ENCODE data around the gene PALD1.

The PALD1 gene

DNA sequence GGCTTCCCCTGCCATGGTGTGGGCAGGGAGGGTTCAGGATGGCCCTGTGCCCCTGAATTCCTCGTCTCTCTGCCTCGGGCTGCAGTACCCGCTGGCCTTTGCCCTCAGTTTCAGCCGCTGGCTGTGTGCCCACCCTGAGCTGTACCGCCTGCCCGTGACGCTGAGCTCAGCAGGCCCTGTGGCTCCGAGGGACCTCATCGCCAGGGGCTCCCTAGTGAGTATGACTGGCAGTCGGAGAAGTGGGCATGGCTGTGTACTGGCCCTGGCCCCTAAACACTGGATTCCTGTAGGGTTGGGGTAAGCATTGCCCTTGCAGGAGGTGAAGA, 59.6 kb downstream of the PALD1 start:
- no peak for DNase-seq

DNA sequence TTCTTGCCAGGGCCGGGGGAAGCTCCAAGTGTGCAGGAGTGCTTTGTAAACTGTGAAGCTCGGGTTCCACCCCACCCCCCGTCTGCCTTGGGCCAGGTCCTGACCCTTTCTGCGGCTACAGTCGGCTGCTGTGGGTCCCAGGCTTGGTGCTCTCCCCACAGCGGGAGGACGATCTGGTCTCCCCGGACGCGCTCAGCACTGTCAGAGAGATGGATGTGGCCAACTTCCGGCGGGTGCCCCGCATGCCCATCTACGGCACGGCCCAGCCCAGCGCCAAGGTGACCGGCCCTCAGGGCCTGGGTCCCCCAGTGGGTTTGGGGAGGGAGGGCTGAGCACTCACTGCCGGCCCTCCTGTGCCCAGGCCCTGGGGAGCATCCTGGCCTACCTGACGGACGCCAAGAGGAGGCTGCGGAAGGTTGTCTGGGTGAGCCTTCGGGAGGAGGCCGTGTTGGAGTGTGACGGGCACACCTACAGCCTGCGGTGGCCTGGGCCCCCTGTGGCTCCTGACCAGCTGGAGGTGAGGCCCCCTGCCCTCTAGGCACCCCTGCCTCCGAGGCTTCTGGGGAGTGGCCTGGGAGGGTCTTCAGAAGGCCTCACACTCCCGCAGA, 60.3 kb downstream of the PALD1 start:
- no peak for DNase-seq

DNA sequence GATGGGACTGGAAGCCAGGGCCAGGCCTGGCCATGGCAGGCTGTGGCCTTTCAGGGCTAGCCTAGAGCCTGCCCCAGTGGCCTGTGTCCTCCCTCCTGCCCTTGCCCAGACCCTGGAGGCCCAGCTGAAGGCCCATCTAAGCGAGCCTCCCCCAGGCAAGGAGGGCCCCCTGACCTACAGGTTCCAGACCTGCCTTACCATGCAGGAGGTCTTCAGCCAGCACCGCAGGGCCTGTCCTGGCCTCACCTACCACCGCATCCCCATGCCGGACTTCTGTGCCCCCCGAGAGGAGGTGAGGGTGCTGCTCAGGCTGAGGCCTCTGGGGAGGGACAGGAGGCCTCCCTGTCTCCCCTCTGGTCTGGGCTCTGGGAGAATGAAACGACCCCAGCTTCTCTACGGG, 60.9 kb downstream of the PALD1 start:
- DNase-seq: no peak

DNA sequence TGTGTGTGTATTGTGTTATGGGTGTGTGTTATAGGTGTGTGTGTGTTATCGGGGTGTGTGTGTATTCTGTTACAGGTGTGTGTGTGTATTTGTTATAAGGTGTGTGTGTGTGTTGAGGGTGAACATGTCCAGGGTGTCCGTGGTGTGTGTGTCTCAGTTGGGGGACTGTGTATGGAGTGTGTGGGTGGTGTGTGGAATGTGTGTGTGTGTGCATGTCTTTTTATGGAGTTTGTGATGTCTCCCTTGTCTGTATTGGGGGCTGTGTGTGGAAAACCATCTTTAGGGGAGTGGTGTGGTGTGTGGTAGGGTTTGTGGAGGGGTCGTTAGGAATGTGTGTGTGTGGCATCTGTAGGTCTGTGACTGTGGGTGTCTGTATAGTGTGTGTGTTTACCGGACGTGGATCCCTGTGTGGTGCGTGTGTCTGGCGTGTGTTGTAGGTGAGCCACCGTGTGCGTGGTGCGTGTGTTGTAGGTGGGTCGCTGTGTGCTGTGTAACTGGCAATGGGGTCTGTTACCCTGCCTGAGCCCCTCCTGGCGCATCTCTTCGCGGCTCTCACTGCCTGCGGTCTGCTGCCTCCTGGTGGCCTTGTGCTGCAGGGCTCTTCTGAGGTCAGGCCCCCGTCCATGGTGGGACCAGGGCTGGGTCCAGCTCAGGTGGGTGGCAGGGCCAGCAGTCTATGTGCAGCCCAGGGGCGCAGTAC, 61.7 kb downstream of the PALD1 start:
- peak in 4 of 6 experiments; percentile 1 to 9 (median 6) for DNase-seq

DNA sequence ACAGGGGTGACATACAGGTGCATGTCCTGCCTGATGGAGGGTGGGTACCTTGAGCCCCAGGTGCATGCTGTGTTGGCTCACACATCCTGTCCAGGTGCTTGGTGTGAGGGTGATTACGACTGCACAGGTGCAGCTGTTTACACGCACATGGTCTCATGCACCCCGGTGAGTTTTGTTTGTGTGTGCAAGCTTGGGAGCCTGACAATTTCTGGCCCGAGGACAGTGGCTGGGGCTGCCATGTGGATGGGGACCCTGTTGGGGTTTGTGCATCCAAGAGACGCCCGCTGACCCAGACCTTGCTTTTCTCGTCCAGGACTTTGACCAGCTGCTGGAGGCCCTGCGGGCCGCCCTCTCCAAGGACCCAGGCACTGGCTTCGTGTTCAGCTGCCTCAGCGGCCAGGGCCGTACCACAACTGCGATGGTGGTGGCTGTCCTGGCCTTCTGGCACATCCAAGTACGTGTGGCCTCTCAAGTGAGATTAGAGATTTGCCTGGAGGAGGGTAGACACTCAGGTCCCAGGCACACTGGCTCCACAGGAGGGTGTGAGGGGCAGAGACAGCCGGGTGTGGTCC, 62.3 kb downstream of the PALD1 start:
- DNase-seq: no peak

DNA sequence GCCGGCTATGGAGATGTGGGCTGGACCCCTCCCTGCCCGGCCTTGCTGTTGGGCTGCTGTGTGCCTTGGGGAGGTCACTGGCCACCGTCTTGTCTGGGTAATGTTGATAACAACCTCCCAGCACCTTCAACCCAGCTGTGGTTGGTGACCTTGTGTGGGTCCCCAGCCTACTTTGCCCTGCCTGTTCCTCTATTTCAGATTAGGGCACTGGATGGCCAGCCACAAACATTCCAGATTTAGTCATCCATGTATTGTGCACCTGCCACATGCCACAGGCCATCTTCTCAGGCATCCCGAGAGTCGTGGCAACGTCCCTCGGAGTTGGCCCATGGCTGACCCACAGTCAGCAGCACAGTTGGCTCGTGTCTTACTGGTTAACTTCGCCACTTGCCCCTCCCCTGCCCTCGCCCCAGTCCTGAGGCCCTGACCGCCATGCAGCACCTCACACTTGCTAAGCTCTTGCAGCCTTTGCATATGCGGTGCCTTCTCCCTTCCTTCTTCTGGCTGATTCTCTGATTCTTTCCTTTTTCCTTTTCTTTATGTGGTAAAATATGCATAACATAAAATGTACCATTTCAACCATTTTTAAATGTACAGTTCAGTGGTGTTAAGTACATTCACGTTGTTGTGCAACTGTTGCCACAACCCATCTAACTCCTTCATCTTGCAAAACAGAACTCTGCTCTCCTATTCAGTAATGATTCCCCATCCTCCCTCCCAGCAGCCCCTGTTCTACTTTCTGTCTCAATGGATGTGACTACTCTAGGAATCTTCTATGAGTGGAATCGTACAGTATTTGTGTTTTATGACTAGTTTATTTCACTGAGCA, 63.4 kb downstream of the PALD1 start:
- DNase-seq: no peak

DNA sequence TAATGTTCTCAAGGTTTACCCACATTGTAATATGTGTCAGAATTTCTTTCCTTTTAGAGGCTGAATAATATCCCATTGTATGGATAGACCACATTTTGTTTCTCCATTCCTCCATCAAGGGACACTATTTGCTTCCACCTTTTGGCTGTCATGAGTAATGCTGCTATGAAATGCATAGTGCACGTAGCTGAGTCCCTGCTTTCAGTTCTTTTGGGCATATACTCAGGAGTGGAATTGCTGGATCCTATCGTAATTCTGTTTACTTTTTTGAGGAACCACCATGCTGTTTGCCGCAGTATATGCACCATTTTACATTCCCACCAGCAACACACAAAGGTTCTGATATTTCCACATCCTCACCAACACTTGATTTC, 64.0 kb downstream of the PALD1 start:
- no peak for DNase-seq

DNA sequence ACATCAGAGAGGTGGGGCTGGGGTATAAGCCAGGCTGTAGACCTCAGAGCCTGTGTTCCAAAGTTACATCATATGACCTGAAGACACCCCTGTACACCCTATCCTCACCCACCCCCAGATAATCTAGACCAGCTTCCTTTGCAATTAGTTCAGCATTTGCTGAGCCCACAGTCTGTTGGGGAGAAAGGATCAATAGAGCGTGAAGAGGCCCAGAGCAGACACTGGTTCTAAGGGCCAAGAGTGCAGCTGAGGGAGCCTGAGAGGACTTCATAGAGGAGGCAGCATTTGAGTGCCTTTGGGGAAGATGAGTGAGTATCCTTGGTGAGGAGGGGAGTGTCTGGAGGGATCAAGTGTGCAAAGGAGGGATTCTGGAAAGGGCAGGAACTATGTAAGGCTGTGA, 65.3 kb downstream of the PALD1 start:
- no peak for DNase-seq

DNA sequence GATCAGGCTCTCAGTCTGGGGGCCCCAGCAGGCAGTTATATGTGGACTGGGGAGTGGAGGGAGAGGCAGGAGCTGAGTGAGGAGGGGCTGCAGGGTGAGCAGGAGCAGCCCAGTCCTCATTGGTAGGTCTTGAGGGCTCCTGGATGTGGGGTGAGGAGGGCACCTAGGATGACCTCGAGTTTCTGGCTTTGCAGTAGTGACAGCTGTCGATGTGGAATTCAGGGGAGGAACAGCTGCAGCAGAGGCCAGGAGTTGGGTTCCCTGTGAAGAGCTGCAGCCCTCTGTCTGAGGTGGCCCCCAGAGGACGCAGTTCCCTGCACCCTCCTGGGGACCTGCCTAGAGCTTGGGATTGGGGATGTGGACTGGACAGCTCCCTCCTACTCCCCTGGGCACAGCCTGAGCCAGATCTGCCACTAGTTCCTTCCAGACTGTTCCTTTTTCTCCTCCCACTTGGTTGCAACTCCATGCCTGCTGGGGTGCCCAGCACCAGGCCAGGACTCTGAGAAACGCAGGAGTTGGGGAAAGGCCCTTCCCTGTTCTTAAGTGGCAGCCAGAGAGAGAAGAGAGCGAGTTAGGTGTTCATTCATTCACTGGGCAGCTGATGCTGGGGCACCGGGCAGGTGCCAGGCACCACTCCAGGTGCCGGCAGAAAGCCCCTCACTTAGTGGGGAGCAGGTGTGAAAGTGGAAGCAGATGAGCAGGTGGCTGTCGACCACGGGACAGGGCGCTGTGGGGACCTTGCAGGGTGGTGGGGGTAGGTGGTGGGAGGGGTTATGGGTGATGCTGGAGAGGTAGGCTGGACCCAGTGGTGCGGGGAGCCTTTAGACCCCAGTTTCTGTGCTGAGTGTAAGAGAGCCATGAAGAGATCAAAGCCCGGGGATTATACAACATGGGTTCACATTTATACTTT, 66.1 kb downstream of the PALD1 start:
- DNase-seq: no peak

DNA sequence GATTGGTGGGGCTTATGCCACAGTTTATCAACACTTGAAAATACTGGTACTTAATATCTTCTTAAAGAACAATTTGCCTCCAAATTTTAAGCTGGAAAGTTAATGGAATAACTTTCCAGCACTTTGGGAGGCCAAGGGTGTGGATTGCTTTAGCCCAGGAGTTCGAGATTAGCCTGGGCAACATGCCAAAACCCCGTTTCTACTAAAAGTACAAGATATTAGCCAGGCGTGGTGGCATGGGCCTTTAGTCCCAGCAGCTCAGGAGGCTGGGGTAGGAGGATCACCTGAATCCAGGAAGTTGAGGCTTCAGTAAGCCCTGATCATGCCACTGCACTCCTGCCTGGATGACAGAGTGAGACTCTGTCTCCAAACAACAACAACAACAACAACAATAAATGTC, 68.0 kb downstream of the PALD1 start:
- DNase-seq: no peak

DNA sequence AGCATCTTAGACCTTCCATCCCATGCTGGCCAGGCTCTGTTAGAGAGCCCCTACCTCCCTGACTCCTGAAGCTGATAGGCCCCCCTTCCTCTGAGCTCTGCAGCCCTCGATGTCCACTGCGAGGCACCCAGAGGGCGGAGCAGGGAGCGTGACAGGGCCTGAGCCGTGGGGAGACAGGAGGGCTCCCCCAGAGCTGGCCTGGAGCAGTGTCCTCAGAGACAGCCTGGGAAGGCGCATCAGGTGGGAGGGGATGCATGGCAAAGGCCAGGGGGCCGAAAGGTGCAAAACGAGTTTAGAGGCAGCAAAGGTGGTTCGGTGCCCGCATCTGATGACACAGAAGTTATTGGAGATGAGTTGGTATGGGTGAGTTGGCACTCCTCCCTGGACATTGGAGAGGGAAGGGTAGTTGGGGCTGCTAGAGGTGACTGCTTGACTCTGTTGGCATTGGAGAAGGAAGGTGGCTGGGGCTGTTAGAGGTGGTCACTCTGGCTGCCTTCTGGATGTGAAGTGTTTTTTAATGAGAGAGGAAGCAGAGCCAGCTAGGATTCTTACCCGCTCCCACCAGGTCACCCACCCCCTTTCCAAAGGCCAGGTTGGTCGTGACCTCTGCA, 70.9 kb downstream of the PALD1 start:
- DNase-seq: no peak

DNA sequence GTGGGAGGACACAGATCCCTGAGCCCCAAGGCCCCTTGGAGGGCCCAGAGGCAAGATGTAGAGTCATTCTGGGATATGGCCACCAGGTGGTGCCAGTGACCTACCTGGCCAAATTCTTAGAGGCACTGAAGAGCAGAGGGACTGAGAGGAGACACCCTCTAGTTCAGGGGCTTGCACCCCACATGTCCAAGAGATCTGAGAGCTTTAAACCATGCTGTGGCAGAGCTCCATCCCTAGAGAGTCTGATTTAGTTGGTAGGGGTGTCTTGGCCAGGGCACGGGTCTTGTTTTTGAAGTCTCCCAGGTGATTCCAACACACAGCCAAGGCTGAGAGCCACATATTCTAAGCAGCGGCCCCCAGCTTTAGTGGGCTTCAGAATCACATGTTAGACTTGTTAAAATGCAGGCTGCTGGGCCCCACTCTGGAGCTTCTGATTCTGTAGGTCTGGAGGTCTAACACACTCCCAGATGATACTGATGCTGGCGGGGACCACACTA, 71.4 kb downstream of the PALD1 start:
- peak; percentile 24 to 74 (median 56) for DNase-seq

DNA sequence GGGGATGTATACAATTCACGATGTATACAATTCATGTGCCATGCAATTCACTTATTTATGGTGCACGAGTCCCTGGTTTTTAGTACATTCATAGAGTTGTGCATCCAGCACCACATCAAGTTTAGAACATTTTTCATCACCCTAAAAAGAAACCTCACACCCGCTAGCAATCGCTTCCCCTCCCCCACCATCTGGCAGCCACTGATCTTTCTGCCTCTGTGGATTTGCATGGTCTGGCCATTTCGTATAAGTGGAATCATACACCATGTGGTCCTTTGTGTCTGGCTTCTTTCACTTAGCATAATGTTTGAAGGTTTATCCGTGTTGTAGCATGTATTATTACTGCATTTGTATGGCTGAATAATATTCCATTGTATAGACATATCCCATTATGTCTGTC, 71.9 kb downstream of the PALD1 start:
- no peak for DNase-seq

DNA sequence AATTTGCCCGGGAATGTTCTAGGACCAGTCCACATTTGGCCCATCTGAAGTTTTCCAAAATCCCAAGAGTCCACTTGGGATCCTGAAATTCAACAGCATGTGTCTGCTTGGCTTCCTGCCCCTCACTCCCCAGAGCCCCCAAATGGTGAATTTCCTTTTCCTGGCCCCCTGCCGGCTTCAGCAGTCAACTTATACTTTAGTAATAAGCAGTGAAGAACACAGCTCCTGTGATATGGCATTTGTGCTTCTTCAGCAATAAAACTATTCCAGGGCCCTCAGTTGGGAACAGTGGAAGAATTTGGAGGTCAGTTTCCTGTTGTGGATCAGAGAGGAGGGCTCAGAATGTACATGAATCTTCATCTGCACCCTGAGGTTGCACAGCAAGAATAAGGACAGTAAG, 72.9 kb downstream of the PALD1 start:
- no peak for DNase-seq

DNA sequence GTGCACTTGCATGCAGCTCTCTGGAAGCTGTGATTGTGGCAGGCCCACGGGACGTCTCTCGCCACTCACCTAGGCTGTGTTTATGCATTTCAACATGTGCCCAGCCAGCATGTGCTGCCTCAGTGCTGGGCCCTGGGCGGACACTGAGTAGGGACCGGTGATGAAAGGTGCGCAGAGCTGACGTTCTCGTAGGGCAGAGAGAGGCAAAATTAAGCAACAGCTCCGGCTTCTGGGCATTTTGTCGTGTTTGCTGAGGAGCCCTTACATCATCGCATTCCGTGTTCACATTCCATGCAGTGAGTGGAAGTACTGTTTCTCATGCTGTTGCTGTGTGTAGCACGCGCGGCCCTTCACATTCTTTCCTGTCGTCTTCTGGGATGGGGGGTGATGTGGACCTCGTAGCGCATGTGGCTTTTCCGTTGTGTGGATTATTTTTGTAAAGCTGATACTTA, 73.4 kb downstream of the PALD1 start:
- no peak for DNase-seq

DNA sequence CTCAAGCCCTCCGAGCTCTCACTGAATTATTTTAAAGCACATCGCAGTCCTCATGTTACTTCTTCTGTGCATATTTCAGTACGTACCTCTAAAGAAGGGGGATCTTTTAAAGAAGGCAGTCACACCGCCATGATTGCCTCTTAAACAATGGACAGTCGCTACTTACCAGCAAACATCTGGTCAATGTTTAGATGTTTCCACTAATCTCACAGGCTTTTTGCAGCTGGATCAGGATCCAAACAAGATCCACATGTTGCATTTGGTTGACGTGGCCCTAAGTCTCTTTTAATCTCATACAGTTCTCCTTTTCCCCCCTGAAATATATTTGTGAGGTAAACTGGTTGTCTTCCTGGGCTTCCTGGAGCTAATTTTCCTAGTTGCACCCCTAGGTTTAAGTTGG, 74.0 kb downstream of the PALD1 start:
- no peak for DNase-seq

DNA sequence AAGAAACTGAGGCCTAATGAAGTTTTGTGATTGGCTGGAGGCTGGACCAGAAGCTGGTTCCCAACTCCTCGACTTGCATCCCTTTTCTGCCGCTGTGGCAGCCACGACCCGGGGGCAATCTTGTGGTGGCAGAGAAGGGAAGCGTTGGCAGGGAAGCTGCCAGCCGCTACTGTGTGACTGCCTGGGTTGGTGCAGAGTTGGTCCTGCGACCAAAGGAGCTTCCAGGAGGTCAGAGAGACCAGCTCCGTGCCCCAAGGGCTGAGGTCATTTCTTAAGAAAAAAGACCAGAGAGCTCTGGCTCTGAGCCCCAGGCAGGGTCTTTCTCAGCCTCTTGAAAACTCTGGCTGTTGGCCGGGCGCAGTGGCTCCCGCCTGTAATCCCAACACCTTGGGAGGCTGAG, 76.8 kb downstream of the PALD1 start:
- DNase-seq: no peak

DNA sequence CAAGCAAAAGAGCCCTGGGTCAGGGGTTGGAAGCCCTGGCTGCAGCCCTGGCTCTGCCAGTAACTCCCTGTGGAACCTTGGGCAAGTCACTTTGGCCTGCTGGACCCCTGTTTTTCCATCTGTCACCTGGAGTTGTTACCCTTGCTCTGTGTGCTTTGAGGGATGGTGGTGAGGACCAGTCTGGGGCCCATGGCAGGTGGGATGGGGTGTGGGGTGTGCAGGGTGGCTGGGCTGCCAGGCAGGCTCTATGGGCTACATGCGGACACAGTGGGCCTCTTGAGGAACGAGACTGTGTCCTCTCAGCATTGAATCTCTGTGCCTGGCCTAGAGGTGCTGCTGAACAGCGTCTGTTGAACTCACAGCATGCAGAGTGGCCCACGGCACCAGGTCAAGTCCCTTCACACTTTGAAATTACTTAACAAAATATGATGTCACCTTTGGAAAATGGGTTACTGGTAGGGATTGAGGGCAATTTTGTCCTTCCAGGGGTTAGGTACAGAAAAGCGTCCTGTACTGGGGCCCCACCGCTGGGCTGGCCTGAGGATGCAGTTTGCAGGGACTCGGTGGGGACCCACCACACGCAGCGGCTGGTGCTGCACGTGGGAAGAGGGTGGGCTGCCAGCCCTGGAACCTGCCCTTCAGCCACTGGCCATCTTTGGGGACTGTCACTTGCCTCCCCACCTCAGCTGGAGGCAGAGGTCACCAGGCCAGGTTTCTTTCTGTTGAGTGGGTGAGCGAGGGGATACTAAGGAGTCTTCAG, 78.7 kb downstream of the PALD1 start:
- no peak for DNase-seq

DNA sequence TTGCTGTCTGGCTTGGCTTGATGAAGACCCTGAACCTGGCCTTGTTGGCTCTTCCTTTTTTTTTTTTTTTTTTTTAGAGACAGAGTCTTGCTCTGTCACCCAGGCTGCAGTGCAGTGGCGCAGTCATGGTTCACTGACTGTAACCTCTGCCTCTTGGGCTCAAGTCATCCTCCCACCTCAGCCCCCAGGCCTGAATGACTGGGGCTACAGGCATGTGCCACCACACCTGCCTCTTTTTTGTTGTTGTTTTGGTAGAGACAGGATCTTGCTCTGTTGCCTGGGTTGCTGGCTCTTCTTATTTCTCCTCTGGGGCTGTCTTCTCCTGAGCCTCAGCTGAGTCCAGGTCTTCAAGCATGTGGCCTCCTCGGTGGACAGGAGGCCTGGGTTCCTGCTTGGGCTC, 79.3 kb downstream of the PALD1 start:
- no peak for DNase-seq

DNA sequence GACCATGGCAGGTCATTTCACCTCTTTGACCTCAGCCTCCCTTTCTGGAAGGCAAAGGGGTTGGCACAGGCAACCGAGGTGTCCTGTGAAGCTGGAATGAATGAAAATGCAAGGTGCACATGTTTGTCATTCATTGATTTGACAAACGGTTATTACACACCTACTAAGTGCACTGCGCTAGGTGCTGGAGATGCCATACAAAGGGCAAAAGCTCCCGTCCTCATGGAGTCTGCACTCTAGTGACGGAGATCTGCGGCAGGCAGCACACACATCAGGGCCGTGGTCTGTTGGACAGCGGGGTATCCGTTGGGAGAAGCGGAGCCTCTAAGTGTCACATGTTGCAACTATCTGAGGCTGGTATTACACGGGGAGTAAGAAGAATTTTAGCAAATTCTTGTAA, 79.7 kb downstream of the PALD1 start:
- no peak for DNase-seq
